HG02981 (cell line): ENCODE measurements around the gene ZFHX3.
"Not testable (repeated sequence)": the region's sequence is repeated elsewhere in the genome, so short reads cannot be mapped to it uniquely, and the experiment has no call there.

Experiments used
- ATAC-seq: cut with Tn5 transposase; IDR thresholded peaks from one replicate; pipeline ENCODE4 v1.9.1; 2021; ENCODE audit warnings: mild to moderate bottlenecking, moderate library complexity; ENCODE audit not compliant: unreplicated experiment

Gene ZFHX3, protein sequence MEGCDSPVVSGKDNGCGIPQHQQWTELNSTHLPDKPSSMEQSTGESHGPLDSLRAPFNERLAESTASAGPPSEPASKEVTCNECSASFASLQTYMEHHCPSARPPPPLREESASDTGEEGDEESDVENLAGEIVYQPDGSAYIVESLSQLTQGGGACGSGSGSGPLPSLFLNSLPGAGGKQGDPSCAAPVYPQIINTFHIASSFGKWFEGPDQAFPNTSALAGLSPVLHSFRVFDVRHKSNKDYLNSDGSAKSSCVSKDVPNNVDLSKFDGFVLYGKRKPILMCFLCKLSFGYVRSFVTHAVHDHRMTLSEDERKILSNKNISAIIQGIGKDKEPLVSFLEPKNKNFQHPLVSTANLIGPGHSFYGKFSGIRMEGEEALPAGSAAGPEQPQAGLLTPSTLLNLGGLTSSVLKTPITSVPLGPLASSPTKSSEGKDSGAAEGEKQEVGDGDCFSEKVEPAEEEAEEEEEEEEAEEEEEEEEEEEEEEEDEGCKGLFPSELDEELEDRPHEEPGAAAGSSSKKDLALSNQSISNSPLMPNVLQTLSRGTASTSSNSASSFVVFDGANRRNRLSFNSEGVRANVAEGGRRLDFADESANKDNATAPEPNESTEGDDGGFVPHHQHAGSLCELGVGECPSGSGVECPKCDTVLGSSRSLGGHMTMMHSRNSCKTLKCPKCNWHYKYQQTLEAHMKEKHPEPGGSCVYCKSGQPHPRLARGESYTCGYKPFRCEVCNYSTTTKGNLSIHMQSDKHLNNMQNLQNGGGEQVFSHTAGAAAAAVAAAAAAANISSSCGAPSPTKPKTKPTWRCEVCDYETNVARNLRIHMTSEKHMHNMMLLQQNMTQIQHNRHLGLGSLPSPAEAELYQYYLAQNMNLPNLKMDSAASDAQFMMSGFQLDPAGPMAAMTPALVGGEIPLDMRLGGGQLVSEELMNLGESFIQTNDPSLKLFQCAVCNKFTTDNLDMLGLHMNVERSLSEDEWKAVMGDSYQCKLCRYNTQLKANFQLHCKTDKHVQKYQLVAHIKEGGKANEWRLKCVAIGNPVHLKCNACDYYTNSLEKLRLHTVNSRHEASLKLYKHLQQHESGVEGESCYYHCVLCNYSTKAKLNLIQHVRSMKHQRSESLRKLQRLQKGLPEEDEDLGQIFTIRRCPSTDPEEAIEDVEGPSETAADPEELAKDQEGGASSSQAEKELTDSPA (N-terminal part only)

DNA sequence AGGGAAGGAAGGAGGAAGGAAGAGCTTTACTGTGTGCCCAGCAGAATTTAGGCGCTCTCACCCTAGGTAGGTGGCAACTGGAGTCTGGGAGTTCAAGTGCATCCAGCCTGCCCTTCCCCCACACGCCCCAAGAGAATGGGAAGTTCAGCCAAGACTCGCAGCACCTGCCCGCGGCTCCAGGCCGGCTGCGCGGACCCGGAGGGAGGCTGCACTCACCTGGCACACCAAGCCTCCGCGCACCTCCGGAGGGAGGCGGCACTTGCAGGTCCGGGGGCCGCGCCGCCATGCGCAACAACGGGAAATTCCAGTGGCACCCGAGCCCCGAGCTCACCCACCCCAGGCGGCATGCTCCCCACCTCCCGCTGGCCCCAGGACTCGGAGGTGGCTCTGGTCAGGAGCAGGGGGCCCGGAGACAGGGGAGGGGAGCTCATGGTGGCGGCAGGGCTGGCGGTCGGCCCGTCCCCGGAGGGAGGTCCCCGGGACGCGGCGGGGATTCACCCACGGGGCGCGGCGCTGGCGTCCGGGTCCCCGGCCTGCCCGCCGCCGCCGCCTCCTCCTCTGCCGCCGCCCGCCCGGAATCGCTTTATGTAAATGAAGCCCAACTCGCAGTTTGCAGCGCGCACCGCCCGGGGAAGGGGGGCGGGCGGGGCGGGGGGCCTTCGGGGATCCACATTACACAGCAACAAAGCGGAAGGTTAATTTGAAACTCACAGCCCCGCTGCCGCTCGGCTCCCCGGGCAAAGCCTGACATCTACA is at the start of gene ZFHX3:
Gene ZFHX3 (minus strand): TSS at position 593 of the 756 bp plus-strand sequence. CDS start 87,983 bp downstream, outside the sequence.
- ATAC-seq, result peak; percentile 67

- ATAC-seq, result no peak
These were observed 48.6 kb upstream of the ZFHX3 start for GRCh38 chr16:73096510-73096909.

DNA sequence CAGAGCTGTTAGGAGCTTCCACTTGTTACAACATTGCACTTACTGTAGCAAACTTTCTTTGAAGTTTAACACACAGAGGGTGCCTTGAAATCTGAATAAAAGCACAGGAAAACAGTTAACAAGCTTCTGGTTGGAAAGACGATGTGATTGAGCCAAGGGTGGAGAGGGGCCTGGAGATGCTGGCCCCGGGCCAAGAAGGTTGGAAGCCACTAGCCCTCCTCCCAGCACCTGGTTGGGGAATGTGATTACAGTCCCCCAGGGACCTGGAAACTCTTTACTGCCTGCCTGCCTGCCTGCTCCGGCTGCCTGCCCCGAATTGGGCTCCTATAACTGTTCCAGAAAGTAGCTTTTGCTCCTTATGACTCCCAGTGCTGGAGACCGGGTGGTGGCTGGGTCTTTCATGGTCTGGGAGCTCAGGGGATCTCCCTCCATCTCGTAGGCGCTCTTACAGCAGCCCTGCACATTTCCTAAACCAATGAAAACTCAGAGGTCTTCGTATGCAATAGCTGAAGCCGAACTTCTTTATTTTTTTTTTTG is 48.0 kb upstream of the ZFHX3 start:
- ATAC-seq, result no peak

- ATAC-seq, result no peak
These were observed 47.4 kb upstream of the ZFHX3 start for GRCh38 chr16:73095142-73095820.

GRCh38 chr16:73094371-73094770 is 46.4 kb upstream of the ZFHX3 start:
- no peak for ATAC-seq

GRCh38 chr16:73093146-73094144 is 45.5 kb upstream of the ZFHX3 start:
- no peak for ATAC-seq

- no peak for ATAC-seq
These were observed 44.4 kb upstream of the ZFHX3 start for GRCh38 chr16:73092236-73092781.

GRCh38 chr16:73091174-73091573 is 43.2 kb upstream of the ZFHX3 start:
- ATAC-seq, result no peak

GRCh38 chr16:73089420-73089819 is 41.5 kb upstream of the ZFHX3 start:
- no peak for ATAC-seq

GRCh38 chr16:73086108-73086507 is 38.2 kb upstream of the ZFHX3 start:
- ATAC-seq, result no peak

- no peak for ATAC-seq
These were observed 35.3 kb upstream of the ZFHX3 start for GRCh38 chr16:73083271-73083670.

DNA sequence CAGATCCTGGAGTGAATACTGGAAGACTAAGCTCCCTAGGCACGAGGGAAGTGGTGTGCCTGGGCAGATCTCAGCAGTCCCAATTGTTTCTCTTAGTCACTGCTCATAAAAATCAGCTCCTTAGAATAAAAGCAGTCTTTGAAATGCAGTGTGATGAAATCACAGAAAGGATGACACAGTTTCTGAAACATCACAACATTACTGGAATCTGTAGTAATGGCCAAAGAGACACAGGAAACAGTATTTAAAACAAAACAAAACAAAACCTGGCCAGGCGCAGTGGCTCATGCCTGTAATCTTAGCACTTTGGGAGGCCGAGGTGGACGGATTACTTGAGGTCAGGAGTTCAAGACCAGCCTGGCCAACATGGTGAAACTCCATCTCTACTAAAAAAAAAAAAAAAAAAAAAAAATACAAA is 34.7 kb upstream of the ZFHX3 start:
- not testable (repeated sequence) for ATAC-seq

- no peak for ATAC-seq
These were observed 33.0 kb upstream of the ZFHX3 start for GRCh38 chr16:73080931-73081330.

- ATAC-seq, result no peak
These were observed 28.4 kb upstream of the ZFHX3 start for GRCh38 chr16:73076324-73076810.

- no peak for ATAC-seq
These were observed 26.5 kb upstream of the ZFHX3 start for GRCh38 chr16:73074382-73074781.

- ATAC-seq, result not testable (repeated sequence)
These were observed 24.1 kb upstream of the ZFHX3 start for GRCh38 chr16:73072051-73072450.

GRCh38 chr16:73071131-73071940 is 23.4 kb upstream of the ZFHX3 start:
- no peak for ATAC-seq
